NCI-H1092 (cell line): Measurements from ENCODE around the gene ZNF469.

Experiments
- DNase-seq: peaks from one replicate; lab custom pipeline; 2025; lab: John Stamatoyannopoulos, UW

Gene ZNF469

GRCh38 chr16:88427376-88427775 lies 44.6 kb downstream of the ZNF469 start:
- DNase-seq = no peak

DNA sequence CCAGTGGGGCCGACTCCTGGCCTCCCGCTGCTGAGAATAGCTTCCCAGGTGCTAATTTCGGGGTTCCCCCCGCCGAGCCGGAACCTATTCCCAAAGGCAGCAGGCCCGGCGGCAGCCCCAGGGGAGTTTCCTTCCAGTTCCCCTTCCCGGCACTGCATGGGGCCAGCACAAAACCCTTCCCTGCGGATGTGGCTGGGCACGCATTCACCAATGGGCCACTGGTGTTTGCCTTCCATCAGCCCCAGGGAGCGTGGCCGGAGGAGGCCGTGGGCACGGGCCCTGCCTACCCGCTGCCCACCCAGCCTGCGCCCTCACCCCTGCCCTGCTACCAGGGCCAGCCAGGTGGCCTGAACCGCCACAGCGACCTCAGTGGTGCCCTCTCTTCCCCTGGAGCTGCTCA lies 45.4 kb downstream of the ZNF469 start:
- no peak for DNase-seq

- DNase-seq = no peak
Observed at GRCh38 chr16:88428616-88429386, 46.0 kb downstream of the ZNF469 start.

GRCh38 chr16:88429387-88430184 lies 46.8 kb downstream of the ZNF469 start:
- no peak for DNase-seq

DNA sequence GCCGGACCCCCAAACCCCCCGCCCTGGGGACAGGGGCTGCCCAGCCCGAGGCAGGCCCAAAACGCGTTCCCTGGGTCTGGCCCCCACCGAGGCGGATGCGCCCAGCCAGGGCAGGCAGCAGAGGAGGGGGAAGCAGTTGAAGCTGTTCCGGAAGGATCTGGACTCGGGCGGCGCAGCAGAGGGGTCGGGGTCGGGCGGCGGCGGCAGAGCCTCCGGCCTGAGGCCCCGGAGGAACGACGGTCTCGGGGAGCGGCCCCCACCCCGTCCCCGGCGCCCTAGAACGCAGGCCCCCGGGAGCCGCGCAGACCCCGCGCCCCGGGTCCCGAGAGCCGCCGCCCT lies 47.4 kb downstream of the ZNF469 start:
- no peak for DNase-seq

DNA sequence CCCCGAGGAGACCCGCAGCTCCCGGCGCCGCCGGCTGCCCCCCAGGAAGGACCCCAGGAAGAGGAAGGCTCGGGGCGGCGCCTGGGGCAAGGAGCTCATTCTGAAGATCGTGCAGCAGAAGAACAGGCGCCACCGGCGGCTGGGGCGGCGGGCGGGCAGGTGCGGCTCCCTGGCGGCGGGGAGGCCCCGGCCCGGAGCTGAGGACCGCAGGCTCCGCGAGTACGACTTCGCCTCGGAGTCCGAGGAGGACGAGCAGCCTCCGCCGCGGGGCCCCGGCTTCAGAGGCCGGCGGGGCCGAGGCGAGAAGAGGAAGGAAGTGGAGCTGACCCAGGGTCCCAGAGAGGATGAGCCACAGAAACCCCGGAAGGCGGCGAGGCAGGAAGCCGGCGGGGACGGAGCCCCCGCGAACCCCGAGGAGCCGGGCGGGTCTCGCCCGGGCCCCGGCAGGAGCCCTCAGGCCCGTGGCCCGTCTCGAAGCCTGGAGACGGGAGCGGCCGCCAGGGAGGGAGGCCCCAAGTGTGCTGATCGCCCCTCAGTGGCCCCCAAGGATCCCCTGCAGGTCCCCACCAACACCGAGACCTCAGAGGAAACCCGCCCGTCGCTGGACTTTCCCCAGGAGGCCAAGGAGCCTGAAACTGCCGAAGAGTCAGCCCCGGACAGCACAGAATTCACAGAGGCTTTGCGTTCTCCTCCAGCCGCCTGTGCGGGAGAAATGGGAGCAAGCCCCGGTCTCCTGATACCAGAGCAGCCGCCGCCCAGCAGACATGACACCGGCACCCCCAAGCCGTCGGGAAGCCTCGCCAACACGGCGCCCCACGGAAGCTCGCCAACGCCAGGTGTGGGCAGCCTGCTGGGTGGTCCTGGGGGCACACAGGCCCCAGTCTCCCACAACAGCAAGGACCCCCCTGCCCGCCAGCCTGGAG lies 48.0 kb downstream of the ZNF469 start:
- DNase-seq = no peak

- DNase-seq = no peak
Observed at GRCh38 chr16:88431651-88432050, 48.9 kb downstream of the ZNF469 start.

- DNase-seq = no peak
Observed at GRCh38 chr16:88432174-88432573, 49.4 kb downstream of the ZNF469 start.
